GM19035 (cell line): Measurements from ENCODE around the gene SLMAP.

Experiments
- ATAC-seq: cut with Tn5 transposase; IDR thresholded peaks from one replicate; pipeline ENCODE4 v1.9.1; 2021; ENCODE audit not compliant: unreplicated experiment

The SLMAP gene

DNA sequence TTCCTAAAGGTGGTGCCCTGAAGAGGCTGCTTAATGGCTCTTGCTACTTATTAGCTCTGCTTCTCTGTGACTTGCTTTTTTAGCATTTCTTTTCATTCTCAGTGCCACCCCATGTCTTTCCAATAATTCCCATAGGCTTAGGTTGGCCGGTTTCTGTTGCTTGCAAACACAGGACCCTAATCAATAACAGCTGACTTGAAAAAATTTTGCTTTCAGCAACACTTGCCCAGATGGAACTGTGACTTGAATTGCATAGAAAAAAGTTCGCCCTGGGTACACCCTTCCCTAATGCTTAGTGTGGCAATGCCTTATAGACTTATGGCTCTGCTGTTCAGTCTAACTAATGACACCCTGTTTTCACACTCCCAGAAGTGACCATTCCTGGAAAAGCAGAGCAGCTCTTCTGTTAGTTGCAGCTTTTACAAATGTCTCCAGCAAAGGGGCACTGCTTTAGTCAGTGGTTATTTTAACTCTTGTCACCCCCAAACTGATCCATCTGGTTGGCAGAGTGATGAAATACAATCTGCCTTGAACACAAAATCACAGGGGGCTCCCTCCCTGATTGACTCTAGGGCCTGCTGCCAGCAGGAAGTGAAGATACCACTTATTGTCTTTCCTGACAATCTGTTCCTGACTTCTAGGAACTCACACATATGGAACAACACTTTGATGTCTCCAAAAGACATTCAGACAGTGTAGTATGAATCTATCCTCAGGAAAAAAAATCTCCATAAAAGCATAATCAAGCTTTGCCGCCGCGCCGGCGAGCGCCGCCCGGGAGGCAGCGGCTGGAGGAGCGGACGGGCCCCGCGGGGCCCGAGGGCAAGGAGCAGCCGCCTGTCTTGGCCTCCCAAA, 9.7 kb upstream of the SLMAP start:
- no peak for ATAC-seq

DNA sequence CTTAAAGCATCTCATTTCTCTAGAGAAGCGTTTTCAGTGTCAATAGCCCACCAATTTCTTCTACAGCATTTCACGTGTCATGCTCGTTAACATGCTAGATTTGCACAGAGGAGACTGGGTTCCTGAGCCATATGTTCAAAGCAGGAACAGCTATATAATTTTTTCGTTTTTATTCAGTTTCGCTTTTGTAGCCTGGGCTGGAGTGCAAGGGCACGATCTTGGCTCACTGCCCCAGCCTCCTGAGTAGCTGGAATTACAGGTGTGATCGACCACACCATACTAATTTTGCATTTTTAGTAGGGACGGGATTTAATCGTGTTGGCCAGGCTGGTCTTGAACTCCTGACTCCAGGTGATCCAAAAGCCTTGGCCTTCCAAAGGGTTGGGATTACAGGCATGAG, 6.6 kb upstream of the SLMAP start:
- no peak for ATAC-seq

DNA sequence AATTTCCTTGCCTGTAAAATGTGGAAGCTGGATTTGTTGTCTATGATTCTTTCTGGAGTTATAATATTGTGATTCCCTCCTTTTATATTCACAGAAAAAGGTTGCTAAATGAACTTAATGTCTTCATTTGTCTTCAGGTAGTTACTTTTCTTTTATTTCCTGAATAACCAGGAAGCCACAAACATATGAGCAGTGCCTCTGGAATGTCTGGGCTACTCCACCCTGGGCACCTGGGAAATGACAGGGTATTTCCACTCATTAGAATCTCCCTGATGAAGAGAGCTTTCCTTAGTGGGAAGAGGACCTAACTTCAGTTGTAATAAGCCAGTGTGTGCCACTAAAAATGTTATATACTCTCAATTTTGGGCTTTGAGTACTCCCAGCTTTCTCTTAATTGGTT, 3.8 kb upstream of the SLMAP start:
- ATAC-seq, result no peak

DNA sequence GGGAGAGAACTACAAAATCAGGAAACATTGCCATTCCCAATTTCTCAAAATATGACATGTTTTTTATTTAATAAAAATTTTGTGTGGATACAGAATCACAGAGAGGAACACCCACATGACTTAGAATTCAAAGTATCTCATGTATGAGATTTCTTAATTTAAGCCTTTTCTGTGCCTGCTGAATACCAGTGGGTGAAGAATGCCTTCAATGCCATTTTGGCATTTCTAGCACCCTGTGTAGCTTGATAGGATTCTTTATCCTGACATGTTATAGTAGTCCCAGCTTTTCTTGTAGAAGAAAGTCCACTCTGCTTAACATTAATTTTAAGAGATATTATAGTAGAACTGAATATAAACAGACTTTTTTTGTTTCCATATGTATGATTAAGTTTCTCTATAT, 3.1 kb upstream of the SLMAP start:
- ATAC-seq, result no peak

DNA sequence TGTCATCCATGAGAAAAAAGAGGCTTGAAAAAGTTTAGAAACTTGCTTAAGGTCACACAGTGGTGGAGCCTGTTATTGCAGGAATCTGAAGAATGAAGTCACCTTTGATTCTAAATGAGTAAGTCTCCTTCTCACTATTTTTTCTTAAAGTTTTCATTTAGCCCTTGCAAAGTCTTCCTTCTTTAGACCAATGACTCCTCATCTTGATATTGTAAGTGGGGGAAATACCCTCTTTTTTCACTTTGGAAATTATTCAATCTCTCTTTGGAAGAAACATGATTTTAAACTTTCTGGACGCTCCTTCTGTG, 787 bp upstream of the SLMAP start:
- no peak for ATAC-seq

DNA sequence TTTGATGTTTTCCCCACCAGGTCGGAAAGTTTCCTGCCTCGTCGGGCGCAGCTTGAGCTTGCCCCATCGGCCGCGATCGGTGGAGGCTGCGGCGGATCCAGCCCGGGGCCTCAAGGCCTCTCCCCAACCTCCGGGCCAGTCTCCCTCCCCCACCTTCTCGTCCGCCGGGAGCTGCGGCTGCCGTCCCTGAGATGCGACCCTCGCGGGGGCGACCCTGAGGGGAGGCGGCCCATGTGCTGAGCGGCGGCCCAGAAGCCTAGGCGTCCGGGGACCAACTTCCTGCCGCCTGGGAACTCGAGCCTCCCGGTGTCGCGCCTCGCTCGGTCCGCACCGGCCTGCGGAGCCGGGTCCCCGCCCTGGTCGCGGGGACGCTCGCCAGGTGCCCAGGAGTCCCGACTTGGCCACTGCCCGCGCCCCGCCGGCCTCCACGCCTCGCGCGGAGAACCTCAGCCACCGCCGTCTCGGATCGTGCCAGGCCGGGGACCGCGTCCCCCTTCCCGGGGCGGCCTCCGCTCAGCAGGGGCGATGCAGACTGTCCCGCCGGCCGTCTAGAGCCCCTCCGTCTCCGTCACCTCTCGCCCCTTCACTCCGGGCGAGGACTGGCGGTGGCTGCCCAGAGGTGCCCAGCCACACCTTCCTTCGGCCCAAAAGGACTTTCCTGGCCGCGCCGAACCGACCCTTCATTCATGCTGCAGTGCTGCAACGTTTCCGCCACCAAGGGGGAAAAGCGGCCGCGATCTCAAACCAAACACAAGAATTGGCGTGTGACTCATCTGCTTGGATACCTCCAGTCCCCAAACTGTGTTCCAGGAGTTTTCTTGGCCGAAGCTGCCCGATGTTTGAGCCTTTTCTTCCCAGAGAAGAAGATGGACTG, 656 bp downstream of the SLMAP start:
- peak; percentile 23 for ATAC-seq

DNA sequence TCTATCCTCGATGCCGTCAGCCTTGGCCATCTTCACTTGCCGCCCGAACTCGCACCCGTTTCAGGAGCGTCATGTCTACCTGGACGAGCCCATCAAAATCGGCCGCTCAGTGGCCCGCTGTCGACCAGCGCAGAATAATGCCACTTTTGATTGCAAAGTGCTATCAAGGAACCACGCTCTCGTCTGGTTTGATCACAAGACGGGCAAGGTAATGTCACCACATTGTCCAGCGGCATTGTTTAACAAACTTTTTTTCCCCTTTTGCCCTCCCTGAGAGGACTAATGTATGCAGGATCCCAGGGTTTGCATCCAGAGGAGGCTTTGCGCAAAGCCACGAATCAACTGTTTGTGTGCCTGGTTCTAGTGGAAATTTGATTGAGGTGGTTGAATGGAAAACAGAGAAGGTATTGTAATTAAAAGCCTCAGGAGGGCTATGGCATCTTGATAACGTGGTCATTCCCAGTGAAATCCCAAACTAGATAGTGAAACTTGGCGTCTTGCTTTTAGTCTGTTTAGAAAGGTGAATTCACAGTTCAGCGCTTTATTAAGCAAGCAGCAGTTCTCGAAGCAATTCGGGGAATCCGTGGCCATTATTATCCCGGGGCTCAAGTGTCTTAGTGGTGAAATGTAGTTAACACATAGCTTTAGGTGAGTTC, 1.7 kb downstream of the SLMAP start:
- no peak for ATAC-seq

DNA sequence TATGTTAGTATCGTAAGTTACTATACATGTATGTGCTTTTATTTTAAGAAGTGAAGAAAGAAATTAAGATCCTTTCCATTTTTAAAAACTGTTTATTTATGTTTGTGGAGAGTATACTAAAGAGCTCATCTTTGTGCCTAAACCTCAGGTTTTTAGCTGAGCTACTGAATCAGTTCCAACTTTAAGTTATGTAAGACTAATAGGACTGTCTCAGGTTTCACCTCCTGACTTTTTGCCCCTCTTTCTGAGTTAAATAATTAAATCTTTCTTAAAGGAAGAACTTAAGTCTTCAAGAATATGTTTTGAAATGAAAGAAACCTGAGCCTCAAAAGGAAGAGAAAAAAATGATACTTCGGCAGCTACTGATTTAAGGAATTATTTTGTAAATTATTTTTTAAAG, 2.6 kb downstream of the SLMAP start:
- no peak for ATAC-seq

DNA sequence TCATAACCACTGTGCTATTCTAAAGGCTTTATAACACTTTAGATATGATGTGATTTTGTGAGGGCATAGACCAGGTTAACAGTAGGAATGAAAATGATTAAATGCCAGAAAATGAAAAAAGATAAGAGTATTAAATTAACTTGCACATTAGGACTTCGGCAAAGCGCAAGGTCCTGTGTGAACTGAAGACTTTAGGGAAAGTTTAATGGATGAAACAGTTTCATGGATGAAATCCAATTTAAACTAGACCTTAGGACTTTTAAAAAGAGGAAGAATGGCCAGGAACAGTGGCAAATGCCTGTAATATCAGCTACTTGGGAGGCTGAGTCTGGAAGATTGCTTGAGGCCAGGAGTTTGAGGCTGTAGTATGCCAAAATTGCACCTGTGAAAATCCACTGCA, 8.7 kb downstream of the SLMAP start:
- no peak for ATAC-seq

DNA sequence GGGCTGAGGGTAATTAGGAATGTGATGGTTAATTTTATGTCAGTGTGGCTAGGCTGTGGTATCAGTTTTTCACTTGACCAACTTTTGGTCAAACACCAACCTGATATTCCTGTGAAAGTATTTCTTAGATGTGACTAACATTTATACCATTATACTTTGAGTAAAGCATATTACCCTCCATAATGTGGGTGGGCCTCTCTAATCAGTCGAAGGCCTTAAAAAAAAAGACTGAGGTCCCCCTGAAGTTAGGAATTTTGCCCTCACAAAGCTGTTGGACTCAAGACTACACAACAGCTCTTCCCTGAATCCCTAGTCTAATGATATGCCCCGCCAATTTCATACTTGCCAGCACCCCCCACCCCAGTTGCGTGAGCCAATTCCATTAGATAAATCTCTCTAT, 12.5 kb downstream of the SLMAP start:
- no peak for ATAC-seq

DNA sequence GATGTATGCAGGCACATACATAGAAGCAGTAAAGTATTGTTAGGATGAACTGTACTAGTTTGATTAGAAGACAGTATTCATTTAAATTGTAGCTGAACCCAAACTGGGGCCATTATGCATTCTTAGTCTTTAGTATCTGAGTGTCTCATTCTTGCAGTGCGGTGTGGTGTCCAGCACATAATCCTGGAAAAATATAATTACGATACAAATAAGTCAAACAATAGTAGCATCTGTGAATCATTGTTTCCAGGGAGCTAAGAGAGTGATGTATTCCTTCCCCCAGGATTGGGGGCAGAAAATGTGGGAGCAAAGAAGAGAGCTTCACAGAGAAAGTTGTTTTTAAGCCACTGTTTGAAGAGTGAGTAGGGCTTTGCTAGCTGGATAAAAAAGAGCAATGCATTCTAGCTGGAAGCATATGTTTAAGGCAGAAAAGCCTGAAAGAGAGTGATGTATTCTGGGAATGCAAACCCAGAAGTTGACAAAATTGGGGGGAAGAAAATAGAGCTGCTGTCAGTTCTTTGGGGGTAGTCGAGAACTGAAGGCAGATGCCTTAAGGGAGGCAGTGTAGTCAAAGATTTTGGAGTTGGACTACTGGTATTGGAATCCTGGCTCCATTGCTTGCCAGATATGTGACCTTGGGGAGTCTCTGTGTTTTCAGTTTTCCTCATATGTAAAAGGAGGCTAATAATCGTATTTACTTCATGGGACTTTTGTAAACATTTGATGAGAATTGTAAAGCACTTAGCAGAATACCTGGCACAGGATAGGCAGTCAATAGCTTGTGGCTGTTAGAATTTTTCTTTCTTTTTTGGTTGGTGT, 14.1 kb downstream of the SLMAP start:
- no peak for ATAC-seq

DNA sequence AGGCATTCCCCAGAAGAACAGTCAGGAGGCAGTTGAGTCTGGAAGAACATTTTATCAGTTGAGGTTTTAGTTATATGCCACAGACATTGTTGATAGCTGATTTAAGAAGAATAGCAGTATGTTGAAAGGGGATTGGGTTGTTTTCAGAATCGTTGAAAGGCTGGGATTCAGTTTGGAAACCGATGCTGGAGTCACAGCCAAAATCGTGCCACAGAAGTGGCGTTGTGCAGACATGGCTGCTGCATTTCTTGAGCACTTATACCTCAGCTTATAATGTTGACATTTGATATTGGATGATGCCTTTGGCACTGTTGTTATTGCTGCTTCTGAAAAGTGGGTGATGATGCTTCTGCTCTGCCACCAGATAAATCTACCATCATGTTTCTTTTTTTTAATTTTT, 16.1 kb downstream of the SLMAP start:
- ATAC-seq, result no peak

DNA sequence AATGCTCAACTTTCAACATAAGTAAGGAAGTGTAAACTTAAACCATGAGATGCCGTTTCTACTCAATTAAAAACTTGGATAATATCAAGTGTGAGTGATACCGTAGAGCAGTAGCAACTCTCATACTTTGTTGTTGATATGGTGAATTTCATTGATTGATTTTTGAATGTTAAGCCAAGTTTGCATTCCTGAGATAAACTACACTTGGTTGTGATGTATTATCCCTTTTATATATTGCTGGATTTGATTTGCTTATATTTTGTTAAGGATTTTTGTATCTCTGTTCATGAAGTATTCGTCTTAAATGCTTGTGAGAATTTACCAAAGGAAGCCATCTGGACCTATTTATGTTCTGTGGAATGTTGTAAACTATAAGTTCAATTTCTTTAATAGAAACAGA, 21.7 kb downstream of the SLMAP start:
- no peak for ATAC-seq

DNA sequence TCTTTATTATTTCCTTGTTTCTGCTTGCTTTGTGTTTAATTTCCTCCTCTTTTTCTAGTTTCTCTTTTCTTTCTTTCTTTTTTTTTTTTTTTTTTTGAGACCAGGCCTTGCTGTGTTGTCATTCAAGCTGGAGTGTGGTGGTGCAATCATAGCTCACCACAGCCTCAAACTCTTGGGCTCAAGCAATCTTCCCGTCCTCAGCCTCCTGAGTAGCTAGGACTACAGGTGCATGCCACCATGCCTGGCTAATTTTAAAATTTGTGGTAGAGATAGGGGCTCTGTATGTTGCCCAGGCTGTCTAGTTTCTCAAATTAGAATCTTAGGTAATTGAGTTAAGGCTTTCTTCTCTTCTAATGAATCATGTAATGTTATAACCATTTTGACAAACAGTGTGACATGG, 22.4 kb downstream of the SLMAP start:
- ATAC-seq, result no peak

DNA sequence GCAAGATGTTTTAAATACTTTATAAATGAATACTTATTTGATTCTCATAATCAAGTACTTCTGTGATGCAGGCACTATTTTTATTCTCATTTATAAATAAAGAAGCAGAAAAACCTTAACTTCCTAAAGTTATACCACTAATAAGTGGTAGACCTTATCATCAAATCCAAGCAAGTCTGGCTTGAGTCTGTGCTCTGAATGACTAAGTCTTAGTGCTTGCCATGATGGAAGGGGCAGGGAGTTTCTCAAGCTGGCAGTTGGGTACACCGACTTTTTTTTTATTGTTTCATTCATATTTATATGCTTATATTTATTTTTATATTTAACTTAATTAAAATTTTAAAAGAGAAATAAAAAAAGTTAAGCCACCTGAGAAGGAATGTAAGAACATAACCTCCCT, 23.6 kb downstream of the SLMAP start:
- no peak for ATAC-seq

DNA sequence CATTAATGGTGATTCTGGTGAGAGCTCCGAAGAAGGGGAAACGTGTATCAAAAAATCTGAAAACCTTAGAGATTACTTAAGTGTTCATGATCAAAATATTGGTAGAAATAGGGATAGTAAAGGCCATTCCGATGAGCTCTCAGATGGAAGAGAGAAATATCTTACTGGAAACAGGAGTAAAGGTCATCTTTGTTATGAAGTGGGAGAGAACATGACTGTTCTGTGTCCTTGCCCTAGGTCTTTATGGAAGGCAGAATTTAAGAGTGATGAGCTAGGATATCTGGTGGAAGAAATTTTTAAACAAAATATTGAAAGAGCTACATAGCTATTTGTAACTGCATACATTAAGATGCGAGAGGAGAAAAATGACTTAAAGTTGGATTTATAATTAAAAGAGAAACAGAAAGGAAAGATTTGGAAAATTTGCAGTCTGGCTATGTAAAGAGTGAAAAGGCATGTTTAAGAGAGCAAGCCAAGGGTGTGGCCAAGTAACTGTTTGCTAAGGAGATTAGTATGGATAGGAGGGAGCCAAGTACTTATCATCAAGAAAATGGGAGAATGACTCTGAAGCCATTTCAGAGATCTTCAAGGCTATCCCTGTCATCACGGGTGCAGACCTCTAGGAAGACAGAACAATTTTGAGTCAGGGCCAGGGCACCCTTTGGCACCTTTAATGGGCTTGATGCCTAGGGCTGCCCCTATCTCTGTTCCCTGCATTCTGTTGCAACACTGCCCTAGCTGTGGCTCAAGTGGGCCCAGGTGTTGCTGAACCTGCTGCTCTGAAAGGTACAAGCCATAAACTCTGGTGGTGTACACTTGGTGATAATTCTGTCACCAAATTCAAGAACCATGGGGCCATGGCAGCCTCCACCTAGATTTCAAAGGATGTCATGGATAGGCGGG, 27.3 kb downstream of the SLMAP start:
- no peak for ATAC-seq

DNA sequence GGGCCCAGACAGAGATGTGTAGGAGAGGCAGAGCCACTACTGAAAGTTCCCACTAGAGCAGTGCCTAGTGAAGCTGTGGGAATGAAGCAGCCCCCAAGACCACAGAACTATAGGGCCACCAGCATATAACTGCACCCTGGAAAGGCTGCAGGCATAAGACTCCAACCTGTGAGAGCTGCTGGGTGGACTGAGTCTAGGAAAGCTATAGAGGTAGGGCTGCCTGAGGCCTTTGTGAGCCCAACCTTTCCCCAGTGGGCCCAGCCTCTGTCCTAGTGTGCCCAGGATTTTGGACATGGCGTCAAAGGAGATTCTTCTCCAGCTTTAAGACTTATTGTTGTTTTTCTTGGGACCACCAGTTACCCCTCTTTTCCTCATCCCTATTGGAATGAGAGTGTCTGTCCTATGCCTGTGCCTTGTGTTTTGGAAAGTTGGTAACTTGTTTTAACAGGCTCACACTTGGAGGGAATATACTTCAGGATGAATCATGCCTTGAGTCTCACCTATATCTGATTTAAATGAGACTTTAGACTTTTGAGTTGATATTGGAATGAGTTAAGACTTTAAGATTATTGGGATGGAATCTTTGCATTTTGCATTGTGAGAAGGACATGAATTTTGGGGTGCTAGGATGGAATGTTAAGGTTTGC, 28.1 kb downstream of the SLMAP start:
- ATAC-seq, result no peak

DNA sequence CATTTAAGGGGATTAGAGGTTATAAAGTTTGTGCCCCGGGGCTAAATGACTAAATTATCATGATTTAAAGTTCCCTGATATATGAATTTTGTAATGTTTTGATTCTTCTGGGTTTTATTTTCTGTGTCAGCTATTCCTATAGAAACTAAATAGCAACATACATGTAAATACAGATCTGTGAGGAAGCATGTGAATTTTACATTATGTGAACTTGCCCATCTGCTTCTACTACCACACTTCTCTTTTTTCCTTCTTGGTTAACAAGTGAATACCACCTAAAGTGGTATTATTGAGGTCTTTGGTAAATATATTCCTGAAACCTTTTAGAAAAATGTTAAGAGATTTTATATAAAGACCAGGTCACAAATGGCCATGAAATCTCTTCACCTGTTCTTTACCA, 29.3 kb downstream of the SLMAP start:
- no peak for ATAC-seq

DNA sequence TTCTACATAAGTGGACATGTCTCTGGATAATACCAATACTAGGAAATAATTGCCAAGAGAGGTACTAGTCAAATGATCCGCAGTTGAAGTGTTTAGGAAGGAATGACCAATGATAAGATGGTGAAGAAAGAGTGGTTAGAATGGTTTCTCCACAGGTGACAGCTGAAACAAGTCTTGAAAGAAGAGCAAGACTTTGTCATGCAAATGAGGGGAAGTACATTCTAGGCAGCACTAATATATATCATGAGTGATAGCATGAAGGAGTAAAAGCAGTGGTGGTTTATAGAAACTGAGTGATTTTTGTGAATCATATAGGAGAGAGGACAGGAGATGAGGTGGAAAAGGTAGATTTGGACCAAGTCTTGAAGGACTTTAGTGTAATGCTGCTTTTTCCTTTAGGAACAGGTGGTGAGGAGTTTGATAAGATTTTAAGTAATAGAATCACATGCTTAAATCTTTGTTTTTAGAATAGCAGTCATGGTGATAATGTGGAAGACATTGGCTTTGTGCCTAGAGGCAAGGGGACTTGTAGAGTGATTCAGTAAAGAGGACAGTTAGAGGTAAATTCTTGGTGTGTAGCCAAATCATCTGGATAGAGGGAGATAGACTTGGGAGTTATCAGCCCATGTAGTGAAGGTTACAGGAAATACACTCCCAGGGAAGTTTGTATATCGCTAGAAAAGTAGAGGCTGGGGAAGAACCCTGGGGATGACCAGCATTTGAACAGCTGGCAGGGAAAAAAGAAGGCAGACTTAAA, 31.9 kb downstream of the SLMAP start:
- ATAC-seq, result peak; percentile 94
